Testis (tissue), 3 donors: Measurements from ENCODE around the gene ANKS1B. TPM values are rescaled to one million over a fixed set of nuclear protein-coding genes. Genes with fewer than 3 reads are reported as not detected.
A peak's percentile ranks its signal among the peaks of the same experiment; 100 is the strongest.

Experiments used
- DNase-seq: peaks from one replicate; pipeline ENCODE4 v3.0.0-alpha.2; 2019
- H3K27ac ChIP-seq, 2 donors: fragments of 200-600 bp; sonication (generic); one replicate each; pipeline ENCODE4 v1.5.1; 2019
- H3K27me3 ChIP-seq: fragments of 200-600 bp; sonication (generic); one replicate; pipeline ENCODE4 v1.5.1; 2019
- H3K36me3 ChIP-seq: fragments of 200-600 bp; sonication (generic); one replicate; pipeline ENCODE4 v1.5.1; 2017; ENCODE audit warnings: low read depth; ENCODE audit errors: missing control alignments
- H3K4me1 ChIP-seq: fragments of 200-600 bp; sonication (generic); one replicate; pipeline ENCODE4 v1.5.1; 2019
- H3K4me3 ChIP-seq, 2 donors: fragments of 200-600 bp; sonication (generic); one replicate each; pipeline ENCODE4 v1.5.1; 2017 to 2019
- H3K9me3 ChIP-seq: fragments of 200-600 bp; sonication (generic); one replicate; pipeline ENCODE4 v1.5.1; 2017
- CTCF ChIP-seq, 3 experiments: fragments of 450-650 bp in 2 of 3; fragments of 200-600 bp in 1 of 3; sonication (generic) in 1 of 3; IDR thresholded peaks; one replicate each; pipeline ENCODE4 v1.5.1; 2016 to 2019; ENCODE audit warnings: antibody characterized with exemption in 3 of 3, mild to moderate bottlenecking in 2 of 3, moderate library complexity in 1 of 3
- POLR2A ChIP-seq: fragments of 450-650 bp; IDR thresholded peaks from one replicate; pipeline ENCODE4 v1.6.1; 2017; ENCODE audit warnings: antibody characterized with exemption, mild to moderate bottlenecking, moderate library complexity
- WGBS, 2 donors: methylation state at CpG; one replicate each; pipeline ENCODE4 v1.1.5; 2018; 5-methylcytosine and 5-hydroxymethylcytosine counted together
- intact Hi-C: fragments of 100-400 bp; cut with DNase I; formaldehyde crosslinking; loops from one replicate; pipeline ENCODE4 v1.15.1; 2023; ENCODE audit warnings: low total_unique reads
- polyA plus RNA-seq: library from polyadenylated mRNA; stranded (reverse); fragments of 350-450 nt; fragmentation: Illumina TruSeq; extraction: RNeasy Lipid Tissue Mini Kit (QIAGEN cat#74804); gene quantifications from one replicate; pipeline ENCODE4 v1.2.3, GENCODE V29; 2014; ENCODE audit warnings: low read depth, low replicate concordance; ENCODE audit not compliant: insufficient read depth
- total RNA-seq, 2 donors: library from RNA; depleted of rRNA; stranded (reverse); fragments of >200 nt; gene quantifications; one replicate each; pipeline ENCODE4 v1.2.3, GENCODE V29; 2016

The ANKS1B gene
- total and polyA plus RNA-seq, 3 donors from 2014 or later = 26.8 to 58.2 (median 30.9) TPM

GRCh38 chr12:98744680-98745079, 1240.1 kb downstream of the ANKS1B start:
- Histone ChIP-seq H3K36me3 (no peaks in the 10 kb centered on the region), H3K27ac (no peak overlapping the region), H3K4me3 (no peak overlapping the region), H3K4me1 (peaks cover 3% of the 10 kb centered on the region), H3K27me3 (no peaks in the 10 kb centered on the region), H3K9me3 (no peaks in the 10 kb centered on the region)
- no peak for TF ChIP-seq POLR2A
- TF ChIP-seq CTCF (IDR thresholded peaks at IDR 0.05) = no peak
- no peak for DNase-seq
- intact Hi-C loops = no loop called here
- 78 to 86% methylated on average over 3 of the region's 3 CpGs for WGBS, 2 donors

- H3K27me3 ChIP-seq = no peaks in the 10 kb centered on the region
- intact Hi-C loops = no loop called here
- no peaks in the 10 kb centered on the region for H3K9me3 ChIP-seq
- no peak overlapping the region for H3K27ac ChIP-seq
- 64 to 66% methylated on average over 4 of the region's 4 CpGs for WGBS, 2 donors
- peaks cover 3% of the 10 kb centered on the region for H3K4me1 ChIP-seq
- no peaks in the 10 kb centered on the region for H3K36me3 ChIP-seq
- TF ChIP-seq CTCF (IDR thresholded peaks at IDR 0.05) (peak in 2 of 3 experiments; percentile 3 to 30), POLR2A (no peak)
- DNase-seq = no peak
- H3K4me3 ChIP-seq = no peak overlapping the region
Observed at GRCh38 chr12:98743362-98743953, 1241.3 kb downstream of the ANKS1B start.

GRCh38 chr12:98741556-98742265, 1243.0 kb downstream of the ANKS1B start:
- H3K36me3 ChIP-seq = no peaks in the 10 kb centered on the region
- no peaks in the 10 kb centered on the region for H3K27me3 ChIP-seq
- peaks cover 3% of the 10 kb centered on the region for H3K4me1 ChIP-seq
- H3K27ac ChIP-seq = no peak overlapping the region
- WGBS, 2 donors = 66 to 77% methylated on average over 12 of the region's 12 CpGs
- H3K4me3 ChIP-seq = no peak overlapping the region
- intact Hi-C loops = no loop called here
- no peaks in the 10 kb centered on the region for H3K9me3 ChIP-seq
- no peak for TF ChIP-seq CTCF (IDR thresholded peaks at IDR 0.05)
- TF ChIP-seq POLR2A = no peak
- DNase-seq = no peak

DNA sequence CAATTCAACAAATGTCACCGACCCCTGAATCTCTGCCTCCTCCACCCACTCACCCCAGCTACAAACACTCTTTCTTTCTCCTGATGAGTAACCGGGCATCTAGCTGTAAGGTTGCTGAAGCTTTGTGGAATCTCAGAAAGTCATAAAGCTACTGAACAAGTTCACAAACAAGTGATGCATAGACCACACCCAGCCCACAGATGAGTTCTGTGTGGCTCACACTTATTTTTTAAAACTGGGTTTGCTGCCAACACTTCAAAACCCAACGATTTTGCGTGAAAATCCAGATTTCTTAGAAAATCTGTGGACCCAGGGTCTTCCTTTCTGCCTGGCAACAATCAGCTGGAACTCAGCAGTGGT, 1243.6 kb downstream of the ANKS1B start:
- intact Hi-C loops = no loop called here
- no peak overlapping the region for H3K27ac ChIP-seq

More for the DNA sequence above, 1243.6 kb downstream of the ANKS1B start:
- H3K4me1 ChIP-seq = peaks cover 2% of the 10 kb centered on the region
- H3K27me3 ChIP-seq = no peaks in the 10 kb centered on the region
- whole genome bisulfite sequencing, 2 donors = 96 to 100% methylated on average over 4 of the region's 4 CpGs
- H3K36me3 ChIP-seq = no peaks in the 10 kb centered on the region
- no peak overlapping the region for H3K4me3 ChIP-seq
- no peak for DNase-seq
- no peaks in the 10 kb centered on the region for H3K9me3 ChIP-seq
- TF ChIP-seq CTCF (IDR thresholded peaks at IDR 0.05) = no peak
- TF ChIP-seq POLR2A = no peak
